HFFc6 (cell line): ENCODE measurements around the gene CDH6. TPM values are rescaled to one million over a fixed set of nuclear protein-coding genes. Genes with fewer than 3 reads are reported as not detected.

ENCODE experiments used
- DNase-seq: peaks from one replicate; pipeline ENCODE4 v3.0.0-alpha.2; 2018
- H3K27ac Mint-ChIP-seq: 2 replicates; pipeline ENCODE4 v1.8.0; 2020; ENCODE audit warnings: mild to moderate bottlenecking, mixed read lengths
- H3K27me3 Mint-ChIP-seq: 2 replicates; pipeline ENCODE4 v1.8.0; 2021; ENCODE audit warnings: mild to moderate bottlenecking, moderate library complexity, mixed read lengths; ENCODE audit not compliant: insufficient read depth
- H3K36me3 Mint-ChIP-seq: 2 replicates; pipeline ENCODE4 v1.8.0; 2021; ENCODE audit warnings: low read depth, mixed read lengths
- H3K4me1 Mint-ChIP-seq: 2 replicates; pipeline ENCODE4 v1.8.0; 2020; ENCODE audit warnings: low read depth, mixed read lengths
- H3K4me3 Mint-ChIP-seq: 2 replicates; pipeline ENCODE4 v1.8.0; 2020; ENCODE audit warnings: mild to moderate bottlenecking, moderate library complexity, mixed read lengths
- H3K9me3 Mint-ChIP-seq: 2 replicates; pipeline ENCODE4 v1.8.0; 2020; ENCODE audit warnings: mild to moderate bottlenecking, mixed read lengths
- CTCF ChIP-seq: fragments of 200-600 bp; sonication (generic); IDR thresholded peaks from 2 replicates; pipeline ENCODE4 v1.5.0; 2021; ENCODE audit warnings: antibody characterized with exemption, mild to moderate bottlenecking
- total RNA-seq, 6 experiments: library from RNA; stranded (reverse); fragmentation: NEBNext Ultra II Directional; extraction: Animal tissue kit (Norgen Biotek cat#: 25700); gene quantifications; 2 replicates in 1 of 6; 3 replicates in 5 of 6; pipeline ENCODE4 v1.2.3, GENCODE V29; 2021

Gene CDH6
- total RNA-seq, 6 experiments from 2014 or later, result 0.26 to 6.6 (median 5.0) TPM

GRCh38 chr5:31196309-31196708 lies 2.8 kb downstream of the CDH6 start:
- peaks cover 22% of the 10 kb centered on the region for H3K27me3 Mint-ChIP-seq
- H3K36me3 Mint-ChIP-seq, result no peaks in the 10 kb centered on the region
- H3K4me1 Mint-ChIP-seq, result peaks cover 36% of the 10 kb centered on the region
- no peak for TF ChIP-seq CTCF
- H3K4me3 Mint-ChIP-seq, result no peak overlapping the region
- no peaks in the 10 kb centered on the region for H3K9me3 Mint-ChIP-seq
- H3K27ac Mint-ChIP-seq, result no peak overlapping the region
- DNase-seq, result no peak

DNA sequence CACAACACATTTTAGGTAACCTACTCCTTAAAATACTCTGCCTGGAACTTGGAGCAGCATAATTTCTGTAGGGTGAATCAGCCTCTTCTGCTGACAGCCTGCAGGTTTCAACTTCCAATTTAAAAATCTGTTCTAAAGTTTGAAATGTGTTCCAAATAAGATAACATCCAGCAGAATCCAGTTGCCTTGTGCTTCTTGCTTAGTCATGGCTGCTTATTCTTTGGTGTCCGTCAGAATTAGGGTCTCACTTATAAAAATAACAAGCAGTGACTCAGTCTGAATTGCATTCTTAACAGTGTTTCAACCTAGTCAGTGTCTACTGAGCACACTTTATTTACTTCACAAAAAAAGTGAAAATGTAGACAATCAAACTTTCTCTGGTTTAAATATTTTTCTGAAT lies 3.7 kb downstream of the CDH6 start:
- H3K27ac Mint-ChIP-seq, result peak overlapping the region; percentile 19; the same call in 1 of the 2 replicates
- H3K36me3 Mint-ChIP-seq, result no peaks in the 10 kb centered on the region
- peaks cover 36% of the 10 kb centered on the region for H3K4me1 Mint-ChIP-seq

GRCh38 chr5:31204958-31205357 lies 11.5 kb downstream of the CDH6 start:
- peaks cover 5% of the 10 kb centered on the region; the same call in 1 of the 2 replicates for H3K27me3 Mint-ChIP-seq
- no peaks in the 10 kb centered on the region for H3K4me1 Mint-ChIP-seq
- no peaks in the 10 kb centered on the region for H3K36me3 Mint-ChIP-seq
- no peak overlapping the region for H3K4me3 Mint-ChIP-seq
- TF ChIP-seq CTCF, result no peak
- H3K9me3 Mint-ChIP-seq, result no peaks in the 10 kb centered on the region
- no peak for DNase-seq
- no peak overlapping the region for H3K27ac Mint-ChIP-seq

More for the DNA sequence above, 3.7 kb downstream of the CDH6 start:
- DNase-seq, result peak; percentile 25
- Mint-ChIP-seq H3K27me3 (peaks cover 22% of the 10 kb centered on the region), H3K4me3 (no peak overlapping the region), H3K9me3 (no peaks in the 10 kb centered on the region)
- no peak for TF ChIP-seq CTCF

DNA sequence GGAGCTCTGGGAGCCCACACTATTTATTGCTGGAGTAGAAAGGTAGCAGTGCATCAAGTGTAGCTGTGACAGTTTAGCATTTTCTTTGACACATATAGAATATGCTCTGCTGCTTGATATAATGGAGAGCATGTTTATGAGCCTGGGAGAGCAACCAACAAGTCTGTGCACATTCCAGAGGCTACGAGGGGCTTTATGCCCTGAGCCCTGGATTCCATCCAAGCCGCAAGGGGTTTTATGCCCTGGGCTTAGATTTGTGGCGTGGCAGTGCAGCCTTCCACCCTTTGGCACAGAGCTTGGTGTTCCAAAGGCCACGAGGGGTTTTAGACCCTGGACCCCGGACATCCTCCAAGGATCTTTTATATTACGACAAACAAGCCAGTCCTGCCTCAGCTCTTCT lies 14.6 kb downstream of the CDH6 start:
- no peak for TF ChIP-seq CTCF
- H3K4me3 Mint-ChIP-seq, result no peak overlapping the region
- no peak overlapping the region for H3K27ac Mint-ChIP-seq
- no peaks in the 10 kb centered on the region for H3K9me3 Mint-ChIP-seq
- no peaks in the 10 kb centered on the region for H3K36me3 Mint-ChIP-seq
- no peaks in the 10 kb centered on the region for H3K4me1 Mint-ChIP-seq
- peaks cover 5% of the 10 kb centered on the region; the same call in 1 of the 2 replicates for H3K27me3 Mint-ChIP-seq
- DNase-seq, result no peak

DNA sequence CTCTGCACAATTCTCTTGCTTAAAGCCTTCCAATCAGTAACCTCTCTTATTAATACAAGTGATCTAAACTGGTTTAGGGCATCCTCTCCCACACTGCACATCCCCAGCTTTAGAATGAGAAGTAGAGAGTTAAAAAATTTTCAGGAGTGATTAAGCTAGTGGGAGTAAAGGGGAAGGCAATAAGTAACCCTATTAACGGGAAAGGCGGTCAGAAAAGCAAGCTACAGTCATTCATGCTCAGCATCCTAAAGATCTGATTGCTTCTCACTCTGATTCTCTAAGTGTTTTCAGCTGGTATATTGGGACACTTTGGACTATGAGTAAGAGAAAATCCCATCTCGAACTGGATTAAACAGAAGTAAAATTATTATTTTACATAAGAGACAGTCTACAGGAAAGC lies 15.8 kb downstream of the CDH6 start:
- no peak for DNase-seq
- Mint-ChIP-seq H3K4me1 (peaks cover 5% of the 10 kb centered on the region; the same call in 1 of the 2 replicates), H3K27ac (no peak overlapping the region), H3K27me3 (peaks cover 9% of the 10 kb centered on the region), H3K9me3 (no peaks in the 10 kb centered on the region), H3K36me3 (no peaks in the 10 kb centered on the region), H3K4me3 (no peak overlapping the region)
- no peak for TF ChIP-seq CTCF

GRCh38 chr5:31211098-31211497 lies 17.6 kb downstream of the CDH6 start:
- H3K36me3 Mint-ChIP-seq, result no peaks in the 10 kb centered on the region
- no peak for DNase-seq
- peaks cover 5% of the 10 kb centered on the region; the same call in 1 of the 2 replicates for H3K4me1 Mint-ChIP-seq
- H3K27me3 Mint-ChIP-seq, result peaks cover 9% of the 10 kb centered on the region
- H3K9me3 Mint-ChIP-seq, result no peaks in the 10 kb centered on the region
- H3K4me3 Mint-ChIP-seq, result no peak overlapping the region
- no peak overlapping the region for H3K27ac Mint-ChIP-seq
- no peak for TF ChIP-seq CTCF
